Omental fat pad (tissue), 4 donors: Measurements from ENCODE around the gene ATP5F1A. TPM values are rescaled to one million over a fixed set of nuclear protein-coding genes. Genes with fewer than 3 reads are reported as not detected.

ENCODE experiments used
- ATAC-seq: fragments of 150-250 bp; one replicate; pipeline ENCODE4 v1.9.1; 2016; ENCODE audit warnings: mild to moderate bottlenecking, moderate library complexity; ENCODE audit not compliant: low FRiP score
- DNase-seq: peaks from one replicate; pipeline ENCODE4 v3.0.0-alpha.2; 2019; ENCODE audit warnings: low spot score
- total RNA-seq, 4 donors: library from RNA; depleted of rRNA; stranded (reverse); fragments of >200 nt; gene quantifications; one replicate each; pipeline ENCODE4 v1.1.0, GENCODE V29; 2016
- TF ChIP-seq, protein P1 (sequence below), 3 donors: fragments of 450-650 bp; IDR thresholded peaks; one replicate each; pipeline ENCODE4 v1.5.1; 2016 to 2017; ENCODE audit warnings: antibody characterized with exemption in 3 of 3, mild to moderate bottlenecking in 3 of 3, moderate library complexity in 2 of 3

Gene ATP5F1A
- total RNA-seq, 4 donors from 2014 or later, result 322 to 491 (median 393) TPM

DNA sequence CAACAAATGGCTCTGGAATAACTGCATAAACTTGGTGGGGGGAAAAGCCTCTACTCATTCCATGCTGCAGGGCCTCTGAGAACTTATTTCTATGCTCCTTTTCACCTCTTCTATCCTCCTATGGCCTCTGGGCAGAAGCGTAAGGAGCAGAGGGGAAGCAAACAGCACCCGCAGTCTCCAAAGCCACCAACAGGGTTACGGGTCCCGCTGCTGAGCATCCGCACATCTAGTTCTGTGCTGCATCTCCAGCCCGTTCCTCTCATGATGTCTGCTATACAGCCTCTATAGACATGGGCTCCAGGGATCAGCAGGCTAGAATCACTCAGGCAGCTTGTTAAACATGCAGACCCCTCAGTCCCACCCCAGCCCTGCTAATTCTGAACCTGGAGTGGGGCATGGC lies 52.0 kb downstream of the ATP5F1A start:
- ATAC-seq (no peak), DNase-seq (no peak)
- TF ChIP-seq, protein P1, sequence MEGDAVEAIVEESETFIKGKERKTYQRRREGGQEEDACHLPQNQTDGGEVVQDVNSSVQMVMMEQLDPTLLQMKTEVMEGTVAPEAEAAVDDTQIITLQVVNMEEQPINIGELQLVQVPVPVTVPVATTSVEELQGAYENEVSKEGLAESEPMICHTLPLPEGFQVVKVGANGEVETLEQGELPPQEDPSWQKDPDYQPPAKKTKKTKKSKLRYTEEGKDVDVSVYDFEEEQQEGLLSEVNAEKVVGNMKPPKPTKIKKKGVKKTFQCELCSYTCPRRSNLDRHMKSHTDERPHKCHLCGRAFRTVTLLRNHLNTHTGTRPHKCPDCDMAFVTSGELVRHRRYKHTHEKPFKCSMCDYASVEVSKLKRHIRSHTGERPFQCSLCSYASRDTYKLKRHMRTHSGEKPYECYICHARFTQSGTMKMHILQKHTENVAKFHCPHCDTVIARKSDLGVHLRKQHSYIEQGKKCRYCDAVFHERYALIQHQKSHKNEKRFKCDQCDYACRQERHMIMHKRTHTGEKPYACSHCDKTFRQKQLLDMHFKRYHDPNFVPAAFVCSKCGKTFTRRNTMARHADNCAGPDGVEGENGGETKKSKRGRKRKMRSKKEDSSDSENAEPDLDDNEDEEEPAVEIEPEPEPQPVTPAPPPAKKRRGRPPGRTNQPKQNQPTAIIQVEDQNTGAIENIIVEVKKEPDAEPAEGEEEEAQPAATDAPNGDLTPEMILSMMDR (IDR thresholded peaks at IDR 0.05), result no peak

DNA sequence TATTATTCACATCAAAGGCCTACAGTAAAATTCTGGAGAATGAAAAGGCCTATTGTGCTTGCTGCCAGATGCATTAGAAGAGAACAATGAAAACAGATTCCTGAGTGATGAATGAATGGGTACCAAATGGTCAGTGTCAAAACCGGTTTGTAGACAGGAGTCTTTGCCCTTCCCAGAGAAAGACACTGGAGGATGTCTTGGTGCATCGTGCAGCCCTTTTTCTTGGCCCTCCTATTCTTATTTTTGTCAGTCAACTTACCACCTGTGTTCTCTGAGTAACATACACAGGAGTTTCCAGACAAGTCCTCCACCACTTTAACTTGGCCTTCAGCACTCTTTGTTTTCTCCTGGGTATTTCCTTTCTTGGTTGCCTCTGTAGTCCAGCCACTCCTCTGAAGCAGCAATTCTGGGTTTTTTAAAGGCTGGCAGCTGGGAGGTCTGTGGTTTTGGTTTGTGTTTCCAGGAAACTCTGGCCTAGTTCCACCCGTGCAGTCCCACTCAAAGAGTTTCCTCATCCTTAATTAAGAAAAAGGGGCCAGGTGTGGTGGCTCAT lies 55.4 kb downstream of the ATP5F1A start:
- TF ChIP-seq, protein P1 (IDR thresholded peaks at IDR 0.05), result no peak
- no peak for DNase-seq
- no peak for ATAC-seq

DNA sequence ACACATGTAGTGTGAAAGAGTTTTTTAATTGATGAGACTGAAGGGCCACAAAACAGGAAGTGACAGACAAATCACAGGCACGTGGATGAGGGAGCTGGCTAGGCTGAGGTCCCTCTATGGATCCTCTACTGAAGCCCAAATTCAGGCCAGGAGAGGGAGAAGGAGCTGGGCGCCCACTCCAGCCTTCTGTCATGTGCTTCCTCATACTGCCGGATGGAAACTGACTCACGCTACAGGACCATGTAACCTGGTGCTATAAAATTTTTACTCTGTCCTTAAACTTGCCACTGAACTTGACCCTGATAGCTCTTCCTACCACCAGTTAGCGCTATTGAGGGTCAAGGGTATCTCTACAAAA lies 57.4 kb downstream of the ATP5F1A start:
- no peak for DNase-seq
- TF ChIP-seq, protein P1 (IDR thresholded peaks at IDR 0.05), result no peak
- ATAC-seq, result no peak

DNA sequence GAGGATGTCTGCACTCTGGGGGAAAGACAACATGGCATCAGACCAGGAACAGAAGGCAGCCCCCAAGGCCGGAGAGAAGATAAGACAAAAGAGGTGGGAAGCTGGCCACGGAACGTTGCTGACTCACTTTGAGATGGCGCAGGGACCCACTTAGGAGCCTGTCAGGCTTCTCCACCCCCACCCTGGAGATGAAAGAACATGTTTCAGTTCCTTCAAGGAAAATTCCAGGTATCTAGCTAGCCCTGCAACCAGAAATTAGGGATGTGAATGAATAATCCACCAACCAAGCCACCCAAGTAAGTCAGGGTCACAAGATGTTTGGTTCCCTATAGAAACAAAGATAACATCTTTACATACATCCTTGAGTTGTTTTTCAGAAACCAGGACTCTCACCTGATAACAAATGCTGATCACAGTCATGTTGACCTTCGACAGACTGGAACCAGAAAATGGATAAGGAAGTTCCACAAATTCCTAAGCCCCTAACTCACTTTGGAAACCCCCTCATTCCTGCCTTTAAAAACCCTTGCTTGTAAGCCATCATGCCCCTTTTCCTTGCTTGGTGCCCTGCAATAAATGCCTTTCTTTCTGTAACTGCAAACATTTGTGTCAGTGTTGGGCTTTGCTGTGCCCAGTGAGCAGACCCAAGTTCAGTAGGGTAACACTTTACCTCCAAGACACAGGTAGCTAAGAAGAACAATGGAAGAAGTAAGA lies 57.9 kb downstream of the ATP5F1A start:
- ATAC-seq, result no peak
- TF ChIP-seq, protein P1 (IDR thresholded peaks at IDR 0.05), result no peak
- DNase-seq, result no peak

DNA sequence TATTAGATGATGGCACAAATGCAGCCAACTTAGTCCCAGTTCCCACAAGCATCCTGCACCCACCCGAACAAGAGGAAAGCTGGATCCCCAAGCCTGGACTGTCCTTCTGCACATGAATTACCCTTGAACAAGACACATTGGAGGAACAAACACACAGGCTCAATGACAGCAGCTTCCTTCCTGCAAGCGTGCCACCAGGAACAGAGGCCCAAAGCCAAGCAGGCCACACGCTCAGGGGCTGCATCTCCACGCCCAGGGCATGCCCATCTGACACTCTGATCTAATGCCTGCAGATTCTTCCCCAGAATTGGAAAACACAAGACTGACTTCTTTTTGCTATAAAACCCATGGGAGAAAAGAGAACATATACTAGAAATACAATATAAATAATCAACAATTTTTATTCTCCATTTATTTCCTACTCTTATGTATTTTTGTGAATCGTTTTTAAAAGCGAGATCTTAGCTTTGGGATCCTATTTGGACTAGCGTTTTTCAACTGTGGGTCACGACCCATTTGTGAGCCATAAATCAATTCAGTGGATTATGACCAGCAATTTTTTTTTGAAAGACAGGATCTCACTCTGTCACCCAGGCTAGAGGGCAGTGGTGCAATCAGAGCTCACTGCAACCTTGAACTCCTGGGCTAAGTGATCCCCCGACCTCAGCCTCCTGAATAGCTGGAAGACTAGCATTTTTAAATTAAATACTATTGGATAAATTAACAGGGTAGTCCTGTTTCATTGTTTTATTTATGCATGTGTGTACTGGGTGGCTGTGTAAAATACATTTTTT lies 60.4 kb downstream of the ATP5F1A start:
- DNase-seq, result no peak
- TF ChIP-seq, protein P1 (IDR thresholded peaks at IDR 0.05), result no peak
- no peak for ATAC-seq

DNA sequence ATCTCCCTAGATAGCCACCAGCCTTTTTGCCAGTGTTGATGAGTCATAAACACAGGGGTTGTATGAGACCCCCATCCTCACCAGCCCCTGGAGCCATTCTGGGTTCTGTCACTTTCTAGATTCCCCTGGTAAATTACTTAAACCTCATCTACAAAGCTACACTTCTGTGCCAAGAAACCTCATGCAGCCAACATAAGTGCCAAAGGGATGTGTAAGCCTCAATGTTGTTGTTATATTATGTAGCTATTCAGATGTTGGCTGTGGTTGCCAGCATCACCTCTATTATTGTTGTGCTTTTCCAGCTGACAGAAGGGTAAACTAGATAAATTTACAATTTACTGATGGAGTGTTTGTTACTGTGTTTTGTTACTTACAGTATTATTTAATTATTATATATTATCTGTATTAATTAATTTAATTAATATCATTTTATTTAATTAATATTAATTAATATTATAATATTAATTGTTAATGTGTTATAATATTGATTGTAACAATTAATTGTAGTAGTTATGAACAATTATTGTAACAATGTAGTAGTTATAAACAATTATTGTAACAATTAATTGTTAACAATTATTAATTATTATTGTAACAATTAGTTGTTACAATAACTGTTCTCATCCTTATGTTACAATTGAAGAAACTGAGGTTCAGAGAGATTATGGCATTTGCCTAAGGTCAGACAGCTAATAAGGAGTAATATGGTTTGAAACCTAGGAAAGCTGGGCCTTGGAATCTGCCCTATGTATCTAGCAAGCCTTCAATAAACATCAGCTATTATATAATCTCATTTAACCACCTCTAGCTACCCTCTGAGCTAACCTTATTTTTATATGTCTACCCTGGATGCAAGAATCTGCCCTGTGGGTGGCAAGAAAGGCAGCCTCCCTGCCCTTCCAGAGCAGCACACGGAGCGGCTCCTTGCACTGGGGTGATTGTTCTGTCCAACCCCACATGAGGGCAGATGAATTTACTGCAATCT lies 62.1 kb downstream of the ATP5F1A start:
- TF ChIP-seq, protein P1 (IDR thresholded peaks at IDR 0.05), result no peak
- no peak for ATAC-seq
- DNase-seq, result no peak
